Natural killer cell (primary cell): ENCODE measurements around the gene SOX8. TPM values are rescaled to one million over a fixed set of nuclear protein-coding genes. Genes with fewer than 3 reads are reported as not detected.

ENCODE experiments used
- ATAC-seq, 3 donors: fragments of 150-1000 bp in 2 of 3; fragments of 200-7000 bp in 1 of 3; cut with Tn5 transposase; 1 replicate in 1 of 3; 2 replicates in 2 of 3; pipeline ENCODE4 v1.10.0; 2021; ENCODE audit warnings: mild to moderate bottlenecking in 2 of 3, moderate library complexity in 2 of 3
- DNase-seq, 2 donors: peaks; one replicate each; pipeline versions ENCODE4 v3.0.0 to v3.0.0-alpha.2; 2013 to 2021; ENCODE audit warnings: mixed read lengths in 1 of 2
- H3K27ac ChIP-seq: one replicate; pipeline ENCODE4 v1.5.1; 2013; ENCODE audit warnings: mild to moderate bottlenecking, low read length
- H3K27me3 ChIP-seq: one replicate; pipeline ENCODE4 v1.6.1; 2013; ENCODE audit warnings: low read length; ENCODE audit not compliant: control insufficient read depth, insufficient read depth
- H3K36me3 ChIP-seq: one replicate; pipeline ENCODE4 v1.6.1; 2013; ENCODE audit warnings: low read length; ENCODE audit not compliant: control insufficient read depth, insufficient read depth
- H3K4me1 ChIP-seq: one replicate; pipeline ENCODE4 v1.6.1; 2013; ENCODE audit warnings: low read length; ENCODE audit not compliant: control insufficient read depth, insufficient read depth
- H3K4me3 ChIP-seq: one replicate; pipeline ENCODE4 v1.5.1; 2013; ENCODE audit warnings: low read length
- H3K9me3 ChIP-seq: one replicate; pipeline ENCODE4 v1.6.1; 2013; ENCODE audit warnings: low read length; ENCODE audit not compliant: control insufficient read depth, insufficient read depth
- H3K27ac Mint-ChIP-seq, 2 donors: one replicate each; pipeline ENCODE4 v1.8.0; 2022; ENCODE audit warnings: mild to moderate bottlenecking in 2 of 2, mixed read lengths in 2 of 2, moderate library complexity in 1 of 2
- H3K27me3 Mint-ChIP-seq, 2 donors: one replicate each; pipeline ENCODE4 v1.8.0; 2022; ENCODE audit warnings: low read depth in 2 of 2, mixed read lengths in 2 of 2
- H3K36me3 Mint-ChIP-seq: one replicate; pipeline ENCODE4 v1.8.0; 2022; ENCODE audit warnings: mixed read lengths
- H3K4me1 Mint-ChIP-seq, 2 donors: one replicate each; pipeline ENCODE4 v1.8.0; 2022; ENCODE audit warnings: mixed read lengths in 2 of 2
- H3K4me3 Mint-ChIP-seq: one replicate; pipeline ENCODE4 v1.8.0; 2022; ENCODE audit warnings: mild to moderate bottlenecking, moderate library complexity, mixed read lengths
- H3K9me3 Mint-ChIP-seq, 2 donors: one replicate each; pipeline ENCODE4 v1.8.0; 2022; ENCODE audit warnings: mixed read lengths in 2 of 2
- WGBS: methylation state at CpG from one replicate; pipeline ENCODE4 v1.1.7; 2013; ENCODE audit warnings: missing lambda C conversion rate; ENCODE audit not compliant: insufficient coverage; 5-methylcytosine and 5-hydroxymethylcytosine counted together
- intact Hi-C: fragments of 100-400 bp; cut with micrococcal nuclease; formaldehyde crosslinking; loops from one replicate; pipeline ENCODE4 v1.14.2; 2022
- total RNA-seq, 4 donors: library from RNA; stranded (reverse); fragments of 120-200 nt in 1 of 4; gene quantifications; one replicate each; pipeline versions ENCODE4 v1.2.3 to v1.2.4, GENCODE V29; 2013 to 2022
- TF ChIP-seq, protein P1 (sequence below): fragments of 200-600 bp; IDR thresholded peaks from one replicate; pipeline ENCODE4 v1.8.0; 2022; ENCODE audit warnings: antibody characterized with exemption

SOX8 gene
- total RNA-seq, 3 donors from 2014 or later (not counting 1 experiment from before 2014, with no cell fraction given) = not detected

DNA sequence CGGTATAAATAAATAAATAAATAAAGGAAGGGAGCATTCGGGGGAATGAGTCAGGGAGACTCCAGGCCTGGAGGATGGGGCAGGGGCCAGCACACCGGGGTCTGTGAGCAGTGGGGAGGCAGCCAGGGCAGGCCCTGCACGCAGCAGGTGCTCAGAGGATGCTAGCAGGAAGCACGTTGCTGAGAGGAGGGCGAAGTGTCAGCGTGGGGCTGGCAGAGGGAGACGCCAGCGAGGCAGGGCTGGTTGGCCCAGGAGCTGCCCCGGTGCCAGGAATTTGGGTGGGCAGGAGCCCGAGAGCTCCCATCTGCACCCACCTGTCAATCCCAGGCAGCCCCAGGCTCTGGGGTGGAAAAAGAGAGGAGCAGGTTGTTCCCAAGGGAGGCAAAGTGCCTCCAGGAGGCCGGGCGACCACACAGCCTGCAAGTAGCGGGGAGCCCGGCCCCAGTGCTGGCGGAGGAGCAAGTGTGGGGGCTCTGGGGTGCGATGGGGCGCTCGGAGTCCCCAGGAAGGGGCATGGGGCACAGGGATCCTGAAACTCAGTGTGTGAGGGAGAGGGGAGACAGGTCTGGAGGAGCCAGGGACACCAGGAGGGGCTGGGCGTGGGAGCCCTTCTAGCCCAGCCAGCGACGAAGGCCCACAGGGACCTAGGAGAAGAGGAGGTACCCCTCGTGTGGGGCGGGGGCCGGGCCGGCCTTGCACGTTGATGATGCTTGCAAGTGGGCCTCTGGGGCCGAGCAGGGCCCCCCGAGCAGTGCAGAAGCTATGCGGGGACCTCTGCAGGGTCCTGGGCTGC lies 28.0 kb downstream of the SOX8 start:
- ATAC-seq = no peak
- no peak overlapping the region for H3K27ac ChIP-seq
- Mint-ChIP-seq H3K4me1 (no peaks in the 10 kb centered on the region), H3K36me3 (no peaks in the 10 kb centered on the region), H3K4me3 (no peak overlapping the region), H3K27ac (no peak overlapping the region), H3K27me3 (peaks cover 0 to 5% of the 10 kb centered on the region in 2 donors), H3K9me3 (no peaks in the 10 kb centered on the region)
- intact Hi-C loops = no loop called here
- no peak overlapping the region for H3K4me3 ChIP-seq
- H3K9me3 ChIP-seq = no peaks in the 10 kb centered on the region
- TF ChIP-seq, protein P1, sequence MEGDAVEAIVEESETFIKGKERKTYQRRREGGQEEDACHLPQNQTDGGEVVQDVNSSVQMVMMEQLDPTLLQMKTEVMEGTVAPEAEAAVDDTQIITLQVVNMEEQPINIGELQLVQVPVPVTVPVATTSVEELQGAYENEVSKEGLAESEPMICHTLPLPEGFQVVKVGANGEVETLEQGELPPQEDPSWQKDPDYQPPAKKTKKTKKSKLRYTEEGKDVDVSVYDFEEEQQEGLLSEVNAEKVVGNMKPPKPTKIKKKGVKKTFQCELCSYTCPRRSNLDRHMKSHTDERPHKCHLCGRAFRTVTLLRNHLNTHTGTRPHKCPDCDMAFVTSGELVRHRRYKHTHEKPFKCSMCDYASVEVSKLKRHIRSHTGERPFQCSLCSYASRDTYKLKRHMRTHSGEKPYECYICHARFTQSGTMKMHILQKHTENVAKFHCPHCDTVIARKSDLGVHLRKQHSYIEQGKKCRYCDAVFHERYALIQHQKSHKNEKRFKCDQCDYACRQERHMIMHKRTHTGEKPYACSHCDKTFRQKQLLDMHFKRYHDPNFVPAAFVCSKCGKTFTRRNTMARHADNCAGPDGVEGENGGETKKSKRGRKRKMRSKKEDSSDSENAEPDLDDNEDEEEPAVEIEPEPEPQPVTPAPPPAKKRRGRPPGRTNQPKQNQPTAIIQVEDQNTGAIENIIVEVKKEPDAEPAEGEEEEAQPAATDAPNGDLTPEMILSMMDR = no peak
- WGBS = 59% methylated on average over 30 of the region's 30 CpGs
- peaks cover 4% of the 10 kb centered on the region for H3K4me1 ChIP-seq
- no peaks in the 10 kb centered on the region for H3K36me3 ChIP-seq
- no peak for DNase-seq
- H3K27me3 ChIP-seq = no peaks in the 10 kb centered on the region

DNA sequence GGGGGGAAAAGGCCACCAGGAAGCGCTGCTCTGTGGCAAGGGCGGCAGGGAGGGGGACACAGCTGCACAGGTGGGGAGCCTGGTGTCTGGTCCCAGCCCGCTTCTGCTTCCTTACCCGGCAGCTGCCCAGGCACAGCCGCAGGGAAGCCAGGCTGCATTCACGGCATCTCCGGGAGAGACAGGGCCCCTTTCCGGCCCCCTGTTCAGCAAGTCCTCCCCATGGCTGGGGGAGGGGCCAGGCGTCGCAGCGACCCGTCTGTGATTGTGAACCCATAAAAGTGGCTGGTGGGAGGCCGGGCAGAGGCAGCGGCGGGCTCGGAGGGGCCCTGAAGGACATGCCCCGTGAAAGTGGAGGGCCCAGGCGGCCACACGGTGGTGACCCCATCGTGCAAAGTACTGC lies 28.7 kb downstream of the SOX8 start:
- DNase-seq = no peak
- no peak overlapping the region for H3K4me3 Mint-ChIP-seq

DNA sequence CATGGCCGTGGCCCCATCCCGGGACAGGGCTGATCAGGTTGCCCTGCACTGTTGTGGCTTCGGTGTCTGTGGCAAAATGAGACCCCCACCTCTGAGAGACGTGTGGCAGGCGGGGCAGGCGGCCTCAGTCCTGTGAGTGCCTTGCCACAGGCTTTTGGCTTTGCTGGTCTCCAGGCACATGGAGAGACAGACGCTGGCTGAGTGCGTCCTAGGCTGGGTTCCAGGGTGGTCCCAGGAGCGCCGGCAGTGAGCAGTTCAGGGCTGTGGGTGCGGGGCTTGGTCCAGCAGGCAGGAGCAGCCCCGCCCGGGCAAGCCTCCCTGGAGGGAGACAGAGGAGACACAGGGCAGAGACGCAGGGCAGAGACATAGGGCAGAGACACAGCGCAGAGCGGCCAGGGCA lies 29.2 kb downstream of the SOX8 start:
- Histone ChIP-seq H3K4me3 (no peak overlapping the region), H3K4me1 (no peaks in the 10 kb centered on the region), H3K36me3 (no peaks in the 10 kb centered on the region), H3K27ac (no peak overlapping the region), H3K9me3 (no peaks in the 10 kb centered on the region), H3K27me3 (no peaks in the 10 kb centered on the region)
- intact Hi-C loops = no loop called here
- DNase-seq (no peak), ATAC-seq (no peak)
- H3K27ac Mint-ChIP-seq = no peak overlapping the region
- H3K4me1 Mint-ChIP-seq = no peaks in the 10 kb centered on the region
- 81% methylated on average over 16 of the region's 16 CpGs for WGBS
- H3K9me3 Mint-ChIP-seq = no peaks in the 10 kb centered on the region
- TF ChIP-seq, protein P1 = no peak
- peaks cover 0 to 5% of the 10 kb centered on the region in 2 donors for H3K27me3 Mint-ChIP-seq
- no peak overlapping the region for H3K4me3 Mint-ChIP-seq
- no peaks in the 10 kb centered on the region for H3K36me3 Mint-ChIP-seq

More for the DNA sequence above, 28.7 kb downstream of the SOX8 start:
- 30% methylated on average over 20 of the region's 20 CpGs for WGBS
- no peaks in the 10 kb centered on the region for H3K27me3 ChIP-seq
- no peaks in the 10 kb centered on the region for H3K36me3 Mint-ChIP-seq
- H3K9me3 Mint-ChIP-seq = no peaks in the 10 kb centered on the region
- no peaks in the 10 kb centered on the region for H3K9me3 ChIP-seq
- no peak for ATAC-seq
- no peak overlapping the region for H3K27ac Mint-ChIP-seq
- H3K27ac ChIP-seq = no peak overlapping the region
- H3K4me1 Mint-ChIP-seq = no peaks in the 10 kb centered on the region
- H3K36me3 ChIP-seq = no peaks in the 10 kb centered on the region
- TF ChIP-seq, protein P1 = no peak
- H3K4me3 ChIP-seq = no peak overlapping the region
- intact Hi-C loops = no loop called here
- H3K27me3 Mint-ChIP-seq = peaks cover 0 to 5% of the 10 kb centered on the region in 2 donors
- peaks cover 1% of the 10 kb centered on the region for H3K4me1 ChIP-seq
